B cell (primary cell): ENCODE results near the gene ADAMTSL1. TPM values are rescaled to one million over a fixed set of nuclear protein-coding genes. Genes with fewer than 3 reads are reported as not detected.

Source experiments
- ATAC-seq: fragments of 200-7000 bp; cut with Tn5 transposase; one replicate; pipeline ENCODE4 v1.10.0; 2021; ENCODE audit warnings: low read depth, mild to moderate bottlenecking, moderate number of reproducible peaks, moderate library complexity
- CTCF ChIA-PET: fragments of 350-600 bp; sonication (Branson Sonifier 250); formaldehyde crosslinking; loops from one replicate; lab custom pipeline; 2021; ENCODE audit warnings: antibody characterized with exemption, inconsistent platforms; lab: Charles Lee
- POLR2A ChIA-PET: fragments of 350-600 bp; sonication (Branson Sonifier 250); formaldehyde crosslinking; loops from one replicate; lab custom pipeline; 2021; ENCODE audit warnings: antibody characterized with exemption; lab: Charles Lee
- DNase-seq: peaks from one replicate; pipeline ENCODE4 v3.0.0; 2013
- H2AFZ ChIP-seq: 2 replicates; pipeline ENCODE4 v1.6.1; 2012; ENCODE audit warnings: mild to moderate bottlenecking, low read depth, low read length; ENCODE audit not compliant: insufficient read depth, poor library complexity, severe bottlenecking
- H3K27ac ChIP-seq, 2 donors: 1 replicate in 1 of 2; 2 replicates in 1 of 2; pipeline ENCODE4 v1.5.1; 2012 to 2013; ENCODE audit warnings: low read length in 2 of 2, mild to moderate bottlenecking in 2 of 2, moderate library complexity in 1 of 2
- H3K27me3 ChIP-seq, 4 experiments: fragments of 200-600 bp in 1 of 4; sonication (generic) in 1 of 4; replicated peaks in 1 of 4; 1 replicate in 2 of 4; 2 replicates in 2 of 4; pipeline versions ENCODE4 v1.6.1 to v1.7.0; 2013 to 2016; ENCODE audit warnings: low read length in 3 of 4, mild to moderate bottlenecking in 2 of 4, mixed read lengths in 1 of 4, moderate library complexity in 1 of 4; ENCODE audit not compliant: insufficient read depth in 4 of 4, control insufficient read depth in 3 of 4; ENCODE audit errors: control extremely low read depth in 1 of 4
- H3K36me3 ChIP-seq, 2 experiments: replicated peaks in 1 of 2; 1 replicate in 1 of 2; 2 replicates in 1 of 2; pipeline versions ENCODE4 v1.6.1 to v1.7.1; 2013; ENCODE audit warnings: low read length in 1 of 2; ENCODE audit not compliant: insufficient read depth in 2 of 2, control insufficient read depth in 1 of 2; ENCODE audit errors: control extremely low read depth in 1 of 2, extremely low read depth in 1 of 2
- H3K4me1 ChIP-seq, 2 donors: fragments of 200-600 bp in 1 of 2; sonication (generic) in 1 of 2; 1 replicate in 1 of 2; 2 replicates in 1 of 2; pipeline versions ENCODE4 v1.5.1 to v1.6.1; 2013 to 2017; ENCODE audit warnings: low read length in 2 of 2; ENCODE audit not compliant: control insufficient read depth in 2 of 2, insufficient read depth in 2 of 2
- H3K4me2 ChIP-seq: replicated peaks from 2 replicates; pipeline ENCODE3; 2012; ENCODE audit warnings: mild to moderate bottlenecking, low read depth, low read length; ENCODE audit not compliant: poor library complexity, severe bottlenecking
- H3K4me3 ChIP-seq, 5 experiments: fragments of 200-600 bp in 1 of 5; sonication (generic) in 1 of 5; 1 replicate in 3 of 5; 2 replicates in 2 of 5; pipeline versions ENCODE4 v1.5.1 to v1.7.0; 2011 to 2016; ENCODE audit warnings: low read length in 4 of 5, mild to moderate bottlenecking in 4 of 5, low read depth in 2 of 5, control low read depth in 1 of 5, moderate library complexity in 1 of 5; ENCODE audit not compliant: insufficient read depth in 1 of 5; ENCODE audit errors: control extremely low read depth in 1 of 5, extremely low read depth in 1 of 5
- H3K79me2 ChIP-seq: fragments of 200-600 bp; sonication (generic); one replicate; pipeline ENCODE4 v1.6.0; 2016; ENCODE audit warnings: low read length; ENCODE audit not compliant: control insufficient read depth, insufficient read depth
- H3K9ac ChIP-seq: fragments of 200-600 bp; sonication (generic); 2 replicates; pipeline ENCODE4 v1.6.1; 2017; ENCODE audit warnings: mild to moderate bottlenecking, low read length, moderate library complexity
- H3K9me3 ChIP-seq, 3 donors: one replicate each; pipeline versions ENCODE4 v1.6.1 to v1.7.1; 2013; ENCODE audit warnings: low read length in 2 of 3; ENCODE audit not compliant: control insufficient read depth in 2 of 3, insufficient read depth in 1 of 3; ENCODE audit errors: control extremely low read depth in 1 of 3
- H4K20me1 ChIP-seq: 2 replicates; pipeline ENCODE4 v1.6.0; 2012; ENCODE audit warnings: mild to moderate bottlenecking, low read length; ENCODE audit not compliant: insufficient read depth, control insufficient read depth, poor library complexity, severe bottlenecking
- H3K27ac Mint-ChIP-seq: one replicate; pipeline ENCODE4 v1.8.0; 2021; ENCODE audit warnings: mixed read lengths
- H3K27me3 Mint-ChIP-seq: one replicate; pipeline ENCODE4 v1.8.0; 2021; ENCODE audit warnings: mixed read lengths
- H3K4me1 Mint-ChIP-seq: one replicate; pipeline ENCODE4 v1.8.0; 2021; ENCODE audit warnings: mixed read lengths
- H3K4me3 Mint-ChIP-seq: one replicate; pipeline ENCODE4 v1.8.0; 2021; ENCODE audit warnings: mixed read lengths
- H3K9me3 Mint-ChIP-seq: one replicate; pipeline ENCODE4 v1.8.0; 2022; ENCODE audit warnings: mixed read lengths; ENCODE audit not compliant: insufficient read depth
- CTCF ChIP-seq: fragments of 200-600 bp; IDR thresholded peaks from one replicate; pipeline ENCODE4 v1.8.0; 2022; ENCODE audit warnings: antibody characterized with exemption, mild to moderate bottlenecking
- EZH2 ChIP-seq: IDR thresholded peaks from 2 replicates; pipeline ENCODE4 v1.6.1; 2012; ENCODE audit warnings: borderline replicate concordance, low read depth, mild to moderate bottlenecking, moderate library complexity, low read length; ENCODE audit not compliant: insufficient read depth, poor library complexity, severe bottlenecking
- WGBS: methylation state at CpG from one replicate; pipeline ENCODE4 v1.1.5; 2013; ENCODE audit warnings: missing lambda C conversion rate; ENCODE audit not compliant: insufficient coverage; 5-methylcytosine and 5-hydroxymethylcytosine counted together
- intact Hi-C: fragments of 100-400 bp; cut with micrococcal nuclease; formaldehyde crosslinking; loops from one replicate; pipeline ENCODE4 v1.10.0; 2022
- polyA plus RNA-seq: library from polyadenylated mRNA; depleted of rRNA; stranded (reverse); fragments of >200 nt; gene quantifications from 2 replicates; pipeline ENCODE4 v1.2.3, GENCODE V29; 2012
- total RNA-seq, 2 donors: library from RNA; stranded (reverse); fragments of 120-200 nt in 1 of 2; gene quantifications; 1 replicate in 1 of 2; 2 replicates in 1 of 2; pipeline versions ENCODE4 v1.2.3 to v1.2.4, GENCODE V29; 2013 to 2022

Gene ADAMTSL1
- total and polyA plus RNA-seq, 2 donors (not counting 1 experiment from before 2014, with no cell fraction given) = not detected

DNA sequence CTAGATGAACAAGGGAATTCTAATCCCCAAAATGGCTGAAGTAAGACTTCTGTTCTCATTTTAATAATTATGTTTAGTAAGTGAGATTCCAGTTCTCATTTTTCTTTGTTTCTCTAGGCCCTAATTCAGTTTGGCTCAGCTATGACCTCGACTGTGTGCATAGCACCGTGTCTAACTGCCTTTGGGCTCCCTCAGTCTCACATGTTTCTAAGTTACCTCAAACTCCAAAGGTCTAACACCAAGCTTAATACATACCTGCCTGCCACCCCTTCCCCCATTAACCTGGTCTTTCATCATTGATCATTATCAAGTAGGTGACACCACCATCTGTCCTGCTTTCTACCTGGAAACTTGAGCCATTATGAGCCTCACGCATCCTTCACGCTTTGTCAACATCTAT lies 285.9 kb downstream of the ADAMTSL1 start:
- Histone ChIP-seq H3K4me2 (no peak overlapping the region), H3K27ac (no peak overlapping the region), H3K4me3 (no peak overlapping the region), H3K9me3 (no peaks in the 10 kb centered on the region), H3K36me3 (no peaks in the 10 kb centered on the region), H3K4me1 (no peaks in the 10 kb centered on the region), H3K9ac (no peak overlapping the region), H3K27me3 (no peaks in the 10 kb centered on the region), H2AFZ (no peak overlapping the region), H4K20me1 (no peaks in the 10 kb centered on the region), H3K79me2 (no peaks in the 10 kb centered on the region)
- no peak for DNase-seq
- POLR2A ChIA-PET = no interaction called here
- Mint-ChIP-seq H3K4me1 (no peaks in the 10 kb centered on the region), H3K9me3 (no peaks in the 10 kb centered on the region), H3K27me3 (no peaks in the 10 kb centered on the region), H3K27ac (no peak overlapping the region), H3K4me3 (no peak overlapping the region)
- CTCF ChIA-PET = no interaction called here
- no peak for ATAC-seq
- TF ChIP-seq EZH2 (no peak), CTCF (no peak)
- intact Hi-C loops = no loop called here
- WGBS = 87% methylated on average over 4 of the region's 4 CpGs

DNA sequence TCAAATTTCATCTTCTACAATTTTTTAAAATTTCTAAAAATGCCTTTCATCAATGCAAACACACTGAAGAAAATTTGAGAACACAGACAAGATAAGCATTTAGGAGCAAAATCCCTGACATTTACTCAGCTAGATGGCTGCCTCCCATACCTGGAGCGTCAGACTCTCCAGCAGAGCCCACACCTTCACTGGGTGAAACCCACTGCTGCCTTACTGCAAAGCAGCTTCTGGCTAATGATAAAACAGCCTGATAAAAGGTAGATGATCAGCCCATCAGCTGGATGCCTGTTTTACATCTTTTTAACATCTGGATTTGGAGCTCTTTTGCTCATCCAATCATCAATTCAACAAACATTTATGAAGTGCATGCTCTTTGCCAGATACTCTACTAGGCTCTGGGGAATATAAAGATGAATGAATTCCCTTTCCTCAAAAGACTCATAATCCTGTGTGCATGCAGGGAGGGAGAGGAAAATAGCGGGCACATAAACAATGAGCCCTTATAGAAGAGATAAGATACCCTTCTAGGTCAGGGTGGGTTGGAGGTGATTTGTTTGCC lies 287.9 kb downstream of the ADAMTSL1 start:
- ChIA-PET POLR2A (no interaction called here), CTCF (no interaction called here)
- H3K79me2 ChIP-seq = no peaks in the 10 kb centered on the region
- 90% methylated on average over 1 of the region's 2 CpGs for WGBS
- Mint-ChIP-seq H3K27me3 (no peaks in the 10 kb centered on the region), H3K4me1 (no peaks in the 10 kb centered on the region), H3K4me3 (no peak overlapping the region), H3K27ac (no peak overlapping the region), H3K9me3 (no peaks in the 10 kb centered on the region)
- no peak for ATAC-seq
- H3K36me3 ChIP-seq = no peaks in the 10 kb centered on the region
- no peaks in the 10 kb centered on the region for H3K9me3 ChIP-seq
- no peak overlapping the region for H3K4me3 ChIP-seq
- H3K4me1 ChIP-seq = no peaks in the 10 kb centered on the region
- H3K4me2 ChIP-seq = no peak overlapping the region
- no peak overlapping the region for H2AFZ ChIP-seq
- TF ChIP-seq EZH2 (no peak), CTCF (no peak)
- no peak for DNase-seq
- no peaks in the 10 kb centered on the region for H3K27me3 ChIP-seq
- no peaks in the 10 kb centered on the region for H4K20me1 ChIP-seq
- intact Hi-C loops = no loop called here
- H3K9ac ChIP-seq = no peak overlapping the region
- H3K27ac ChIP-seq = no peak overlapping the region
